NT2/D1 (cell line): ENCODE measurements around the gene MFSD6.
"Not testable (repeated sequence)": the region's sequence is repeated elsewhere in the genome, so short reads cannot be mapped to it uniquely, and the experiment has no call there.

ENCODE experiments used
- DNase-seq: peaks from one replicate; pipeline ENCODE4 v3.0.0-alpha.2; 2011; ENCODE audit warnings: low read depth, low spot score
- H3K27me3 ChIP-seq: 2 replicates; pipeline ENCODE4 v1.6.0; 2011; ENCODE audit warnings: mild to moderate bottlenecking; ENCODE audit not compliant: insufficient read length, insufficient read depth
- H3K36me3 ChIP-seq: 2 replicates; pipeline ENCODE4 v1.6.1; 2011; ENCODE audit warnings: mild to moderate bottlenecking, low read length, mixed read lengths; ENCODE audit not compliant: insufficient read depth, insufficient read length
- H3K4me1 ChIP-seq: 2 replicates; pipeline ENCODE4 v1.5.1; 2011; ENCODE audit not compliant: insufficient read depth, insufficient read length
- H3K4me3 ChIP-seq: 2 replicates; pipeline ENCODE4 v1.5.1; 2011; ENCODE audit warnings: low read depth; ENCODE audit not compliant: insufficient read length
- H3K9ac ChIP-seq: 2 replicates; pipeline ENCODE4 v1.6.0; 2011; ENCODE audit warnings: low read depth; ENCODE audit not compliant: insufficient read length
- H3K9me3 ChIP-seq: 2 replicates; pipeline ENCODE4 v1.5.1; 2011; ENCODE audit warnings: mild to moderate bottlenecking, low read length; ENCODE audit not compliant: insufficient read depth
- SUZ12 ChIP-seq: IDR thresholded peaks from 2 replicates; pipeline ENCODE4 v1.6.1; 2011; ENCODE audit not compliant: insufficient read length, insufficient read depth; ENCODE audit errors: extremely low read depth
- YY1 ChIP-seq: IDR thresholded peaks from 2 replicates; pipeline ENCODE4 v1.6.1; 2011; ENCODE audit not compliant: insufficient read length, insufficient read depth
- ZNF274 ChIP-seq: IDR thresholded peaks from 2 replicates; pipeline ENCODE4 v1.6.1; 2011; ENCODE audit warnings: mild to moderate bottlenecking, low read depth, low read length

MFSD6 gene

GRCh38 chr2:190425883-190426658, 17.9 kb downstream of the MFSD6 start:
- no peak overlapping the region for H3K9ac ChIP-seq
- no peak overlapping the region for H3K4me3 ChIP-seq
- no peaks in the 10 kb centered on the region for H3K27me3 ChIP-seq
- no peaks in the 10 kb centered on the region for H3K4me1 ChIP-seq
- TF ChIP-seq YY1, result no peak
- TF ChIP-seq SUZ12, result no peak
- no peak for TF ChIP-seq ZNF274
- DNase-seq, result no peak
- H3K9me3 ChIP-seq, result no peaks in the 10 kb centered on the region
- H3K36me3 ChIP-seq, result no peaks in the 10 kb centered on the region

- not testable (repeated sequence) for H3K4me3 ChIP-seq, H3K27me3 ChIP-seq, DNase-seq, H3K9ac ChIP-seq, H3K36me3 ChIP-seq, H3K4me1 ChIP-seq, H3K9me3 ChIP-seq
These were observed 22.7 kb downstream of the MFSD6 start for GRCh38 chr2:190430866-190431265.

- TF ChIP-seq ZNF274 (no peak), SUZ12 (no peak), YY1 (no peak)
- Histone ChIP-seq H3K36me3 (no peaks in the 10 kb centered on the region), H3K4me3 (no peak overlapping the region), H3K4me1 (no peaks in the 10 kb centered on the region), H3K9me3 (no peaks in the 10 kb centered on the region; the same call in 1 of the 2 replicates), H3K27me3 (no peaks in the 10 kb centered on the region), H3K9ac (no peak overlapping the region)
- DNase-seq, result no peak
These were observed 23.8 kb downstream of the MFSD6 start for GRCh38 chr2:190431907-190432306.

GRCh38 chr2:190432567-190433231, 24.5 kb downstream of the MFSD6 start:
- Histone ChIP-seq H3K4me3 (no peak overlapping the region), H3K9ac (no peak overlapping the region), H3K4me1 (no peaks in the 10 kb centered on the region), H3K36me3 (no peaks in the 10 kb centered on the region), H3K9me3 (no peaks in the 10 kb centered on the region; the same call in 1 of the 2 replicates), H3K27me3 (no peaks in the 10 kb centered on the region)
- no peak for DNase-seq
- TF ChIP-seq SUZ12 (no peak), ZNF274 (no peak), YY1 (no peak)

- Histone ChIP-seq H3K9ac (no peak overlapping the region), H3K4me1 (no peaks in the 10 kb centered on the region), H3K4me3 (no peak overlapping the region), H3K36me3 (no peaks in the 10 kb centered on the region), H3K9me3 (no peaks in the 10 kb centered on the region; the same call in 1 of the 2 replicates), H3K27me3 (no peaks in the 10 kb centered on the region)
- no peak for TF ChIP-seq YY1
- TF ChIP-seq SUZ12, result no peak
- TF ChIP-seq ZNF274, result no peak
- DNase-seq, result no peak
These were observed 27.0 kb downstream of the MFSD6 start for GRCh38 chr2:190435031-190435670.

- no peaks in the 10 kb centered on the region for H3K4me1 ChIP-seq
- no peak overlapping the region for H3K4me3 ChIP-seq
- H3K9ac ChIP-seq, result no peak overlapping the region
- no peak for DNase-seq
- no peak for TF ChIP-seq ZNF274
- TF ChIP-seq SUZ12, result no peak
- no peaks in the 10 kb centered on the region for H3K27me3 ChIP-seq
- no peaks in the 10 kb centered on the region for H3K36me3 ChIP-seq
- H3K9me3 ChIP-seq, result no peaks in the 10 kb centered on the region; the same call in 1 of the 2 replicates
These were observed 28.4 kb downstream of the MFSD6 start for GRCh38 chr2:190436557-190436956.

GRCh38 chr2:190440113-190440512, 32.0 kb downstream of the MFSD6 start:
- H3K9me3 ChIP-seq, result no peaks in the 10 kb centered on the region
- H3K27me3 ChIP-seq, result no peaks in the 10 kb centered on the region
- TF ChIP-seq SUZ12, result no peak
- TF ChIP-seq ZNF274, result no peak
- TF ChIP-seq YY1, result no peak
- H3K4me1 ChIP-seq, result no peaks in the 10 kb centered on the region
- no peak overlapping the region for H3K4me3 ChIP-seq
- H3K36me3 ChIP-seq, result no peaks in the 10 kb centered on the region
- no peak for DNase-seq
- H3K9ac ChIP-seq, result no peak overlapping the region
